K562 (cell line): ENCODE results near the gene ALOX12. TPM values are rescaled to one million over a fixed set of nuclear protein-coding genes. Genes with fewer than 3 reads are reported as not detected.

Experiments used
- ATAC-seq: fragments of 200-7000 bp; cut with Tn5 transposase; 3 replicates; pipeline ENCODE4 v1.9.1; 2020; ENCODE audit warnings: moderate library complexity
- BruUV-seq: library from RNA; stranded (reverse); fragments of 400-500 nt; replicated peaks from 2 replicates; lab custom pipeline; 2021; lab: Mats Ljungman, UMichigan
- CTCF ChIA-PET: fragments of 300-600 bp; formaldehyde crosslinking; extraction: SDS; loops from one replicate; lab custom pipeline; 2021; ENCODE audit warnings: low intra/inter-chr PET ratio; lab: Yijun Ruan, JAX
- POLR2A ChIA-PET: fragments of 300-600, 350-650 bp; sonication (Branson Sonifier 250); formaldehyde crosslinking; extraction: SDS; loops from one replicate; lab custom pipeline; 2021; ENCODE audit warnings: antibody characterized with exemption, inconsistent platforms; lab: Yijun Ruan, JAX
- DNase-seq, 4 experiments: peaks; one replicate each; pipeline versions ENCODE4 v3.0.0 to v3.0.0-alpha.2; 2011 to 2018; ENCODE audit warnings: low spot score in 3 of 4, mixed read lengths in 3 of 4; ENCODE audit errors: extremely low read depth in 1 of 4
- FAIRE-seq: peaks from 2 replicates; lab custom pipeline; 2011; peaks lifted over from hg19 to GRCh38; lab: Jason Lieb, UNC
- H2AFZ ChIP-seq: 2 replicates; pipeline ENCODE4 v1.6.0; 2011; ENCODE audit warnings: low read depth, low read length, control low read depth, inconsistent platforms
- H3K27ac ChIP-seq: fragments of 200-600 bp; 3 replicates; pipeline ENCODE4 v1.8.0; 2011; ENCODE audit warnings: low read depth, mild to moderate bottlenecking, control low read depth, inconsistent platforms, low read length, moderate library complexity, mixed read lengths; ENCODE audit errors: extremely low read depth
- H3K27me3 ChIP-seq, 2 experiments: fragments of 300-600 bp in 1 of 2; 2 replicates in 1 of 2; 3 replicates in 1 of 2; pipeline versions ENCODE4 v1.6.0 to v1.8.0; 2011; ENCODE audit warnings: inconsistent platforms in 2 of 2, low read length in 2 of 2, mild to moderate bottlenecking in 1 of 2, mixed read lengths in 1 of 2, moderate library complexity in 1 of 2; ENCODE audit not compliant: control insufficient read depth in 2 of 2, insufficient read depth in 2 of 2
- H3K36me3 ChIP-seq: fragments of 300-600 bp; 3 replicates; pipeline ENCODE4 v1.8.0; 2011; ENCODE audit warnings: mild to moderate bottlenecking, low read length, inconsistent platforms; ENCODE audit not compliant: control insufficient read depth, insufficient read depth
- H3K4me1 ChIP-seq, 2 experiments: fragments of 200-600 bp in 1 of 2; replicated peaks in 1 of 2; 2 replicates in 1 of 2; 3 replicates in 1 of 2; pipeline versions ENCODE4 v1.5.1 to v1.8.0; 2011; ENCODE audit warnings: inconsistent platforms in 2 of 2, low read length in 2 of 2, mild to moderate bottlenecking in 1 of 2, mixed read lengths in 1 of 2, moderate library complexity in 1 of 2; ENCODE audit not compliant: control insufficient read depth in 2 of 2, insufficient read depth in 2 of 2
- H3K4me2 ChIP-seq: 2 replicates; pipeline ENCODE4 v1.6.1; 2011; ENCODE audit warnings: low read length, control low read depth, inconsistent platforms, mixed read lengths; ENCODE audit not compliant: insufficient read depth
- H3K4me3 ChIP-seq: fragments of 200-600 bp; sonication (generic), shearing (Covaris generic); 2 replicates; pipeline ENCODE4 v1.5.1; 2016; ENCODE audit warnings: control low read depth, inconsistent platforms
- H3K79me2 ChIP-seq: fragments of 200-600 bp; 3 replicates; pipeline ENCODE4 v1.8.0; 2011; ENCODE audit warnings: low read length, inconsistent platforms; ENCODE audit not compliant: control insufficient read depth, insufficient read depth
- H3K9ac ChIP-seq, 2 experiments: 2 replicates each; pipeline versions ENCODE4 v1.6.0 to v1.6.1; 2011; ENCODE audit warnings: low read depth in 2 of 2, low read length in 2 of 2, control low read depth in 1 of 2, inconsistent platforms in 1 of 2, mild to moderate bottlenecking in 1 of 2, mixed read lengths in 1 of 2; ENCODE audit not compliant: insufficient read depth in 1 of 2
- H3K9me1 ChIP-seq: one replicate; pipeline ENCODE4 v1.6.0; 2011; ENCODE audit warnings: inconsistent platforms, mild to moderate bottlenecking, low read length, moderate library complexity; ENCODE audit not compliant: control insufficient read depth, insufficient read depth
- H3K9me3 ChIP-seq: replicated peaks from 2 replicates; pipeline ENCODE4 v1.5.1; 2011; ENCODE audit warnings: low read depth, low read length, inconsistent platforms; ENCODE audit not compliant: control insufficient read depth, insufficient read depth
- H4K20me1 ChIP-seq: replicated peaks from 2 replicates; pipeline ENCODE4 v1.6.1; 2011; ENCODE audit warnings: low read length, inconsistent platforms, mixed read lengths; ENCODE audit not compliant: control insufficient read depth, insufficient read depth
- POLR2G ChIP-seq: fragments of 200-400 bp; formaldehyde crosslinking; IDR thresholded peaks from 2 replicates; pipeline ENCODE4 v1.6.1; 2017; ENCODE audit warnings: low read depth, mild to moderate bottlenecking, antibody characterized with exemption, low read length, moderate library complexity
- TCF7L2 ChIP-seq: fragments of 150-350 bp; IDR thresholded peaks from 2 replicates; pipeline ENCODE4 v1.6.1; 2016; ENCODE audit warnings: low read depth, mild to moderate bottlenecking, low read length, moderate library complexity
- ZNF134 ChIP-seq: fragments of 250-450 bp; sonication (Bioruptor Pico); conservative IDR thresholded peaks from 2 replicates; pipeline ENCODE4 v1.4.0; 2020
- ZNF174 ChIP-seq: fragments of 250-450 bp; sonication (Bioruptor Pico); IDR thresholded peaks from 2 replicates; pipeline ENCODE4 v1.4.0; 2020; ENCODE audit warnings: mild to moderate bottlenecking
- ZNF431 ChIP-seq: sonication (generic); formaldehyde crosslinking; IDR thresholded peaks from 2 replicates; pipeline ENCODE4 v1.8.0; 2022; ENCODE audit warnings: mild to moderate bottlenecking, missing genetic modification reagents
- WGBS: fragments of 100-300 bp; shearing (Covaris generic); methylation state at CpG from one replicate; pipeline ENCODE4 v1.1.6; 2016; ENCODE audit warnings: low coverage, mixed read lengths; ENCODE audit not compliant: insufficient coverage; ENCODE audit errors: missing lambda C conversion rate; 5-methylcytosine and 5-hydroxymethylcytosine counted together
- in situ Hi-C: fragments of 300-500 bp; cut with MboI; formaldehyde crosslinking; loops from 4 replicates; pipeline ENCODE4 v1.15.0; 2018; ENCODE audit warnings: inconsistent platforms, mixed read lengths
- intact Hi-C: fragments of 100-400 bp; cut with micrococcal nuclease; formaldehyde crosslinking; loops from 2 replicates; pipeline ENCODE4 v1.14.2; 2022
- polyA plus RNA-seq, 8 experiments: library from polyadenylated mRNA; depleted of rRNA in 4 of 8; stranded (reverse) in 5 of 8; unstranded in 3 of 8; fragments of >200 nt; fragmentation: Nextera tagmentation in 2 of 8; fragmentation: Illumina TruSeq in 1 of 8; extraction: Ambion mirVana in 2 of 8; extraction: Trizol in 1 of 8; gene quantifications; 2 replicates each; pipeline versions ENCODE4 v1.2.1 to v1.2.3, GENCODE V29; 2011 to 2014; ENCODE audit warnings: inconsistent platforms in 1 of 8, missing spikeins in 1 of 8
- total RNA-seq, 7 experiments: library from RNA; depleted of rRNA in 6 of 7; stranded (reverse); fragments of >200 nt in 6 of 7; fragmentation: Illumina TruSeq in 2 of 7; extraction: Trizol in 2 of 7; gene quantifications; 2 replicates each; pipeline versions ENCODE4 v1.2.1 to v1.2.3, GENCODE V29; 2011 to 2021; ENCODE audit warnings: low replicate concordance in 1 of 7
- TF ChIP-seq, protein P1 (sequence below): sonication (generic); formaldehyde crosslinking; IDR thresholded peaks from 2 replicates; pipeline ENCODE4 v1.8.1; 2023; ENCODE audit warnings: mild to moderate bottlenecking, missing genetic modification reagents

The ALOX12 gene
- total and polyA plus RNA-seq, 9 of the 15 experiments (the other 6 are each of a cell fraction or from before 2014, with no cell fraction given), result 0.09 to 1.1 (median 0.47) TPM; not detected in 1

DNA sequence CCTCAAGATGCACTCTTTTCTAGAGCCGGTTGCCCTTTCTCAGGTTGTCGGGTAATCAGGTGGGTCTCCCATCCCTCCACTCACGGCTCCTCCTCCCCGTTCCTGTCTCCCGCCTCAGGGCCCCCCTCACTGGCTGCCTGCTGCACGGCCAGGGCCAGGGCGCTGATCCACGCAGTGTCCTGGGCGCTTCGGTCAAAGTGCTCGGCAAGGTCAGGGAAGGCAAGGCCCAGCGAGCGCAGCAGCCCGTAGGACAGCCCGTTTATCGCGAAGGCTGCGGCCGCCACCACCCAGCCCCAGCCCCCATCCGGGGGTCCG lies 47.3 kb downstream of the ALOX12 start:
- CTCF ChIA-PET, result no interaction called here
- no peak overlapping the region for H3K27ac ChIP-seq

More for the DNA sequence above, 47.3 kb downstream of the ALOX12 start:
- Histone ChIP-seq H3K36me3 (no peaks in the 10 kb centered on the region), H3K9me3 (no peaks in the 10 kb centered on the region), H3K4me2 (no peak overlapping the region), H4K20me1 (no peaks in the 10 kb centered on the region), H3K9me1 (no peaks in the 10 kb centered on the region), H2AFZ (no peak overlapping the region), H3K9ac (no peak overlapping the region), H3K4me1 (peaks cover under 1 to 30% of the 10 kb centered on the region in 2 experiments; a peak in 4 of 5 replicates), H3K79me2 (no peaks in the 10 kb centered on the region), H3K27me3 (no peaks in the 10 kb centered on the region), H3K4me3 (no peak overlapping the region)
- in situ Hi-C loops, result loop anchor here (10.0 to 25.0 kb wide), 2 partner anchors 292 to 519 kb away; partner anchors contain the start of genes ACAP1, SENP3 and TNFSF13
- no TSS peak for BruUV-seq
- FAIRE-seq (no peak), DNase-seq (no peak), ATAC-seq (no peak)
- POLR2A ChIA-PET, result interaction anchor here (0.5 to 3.2 kb wide), 2 partner anchors 7 to 851 kb away, joined by 4 to 10 read pairs; partner anchors contain the start of gene SLC16A13
- WGBS, result 64% methylated on average over 2 of the region's 21 CpGs
- intact Hi-C loops, result no loop called here
- no peak for TF ChIP-seq TCF7L2
- TF ChIP-seq, protein P1, sequence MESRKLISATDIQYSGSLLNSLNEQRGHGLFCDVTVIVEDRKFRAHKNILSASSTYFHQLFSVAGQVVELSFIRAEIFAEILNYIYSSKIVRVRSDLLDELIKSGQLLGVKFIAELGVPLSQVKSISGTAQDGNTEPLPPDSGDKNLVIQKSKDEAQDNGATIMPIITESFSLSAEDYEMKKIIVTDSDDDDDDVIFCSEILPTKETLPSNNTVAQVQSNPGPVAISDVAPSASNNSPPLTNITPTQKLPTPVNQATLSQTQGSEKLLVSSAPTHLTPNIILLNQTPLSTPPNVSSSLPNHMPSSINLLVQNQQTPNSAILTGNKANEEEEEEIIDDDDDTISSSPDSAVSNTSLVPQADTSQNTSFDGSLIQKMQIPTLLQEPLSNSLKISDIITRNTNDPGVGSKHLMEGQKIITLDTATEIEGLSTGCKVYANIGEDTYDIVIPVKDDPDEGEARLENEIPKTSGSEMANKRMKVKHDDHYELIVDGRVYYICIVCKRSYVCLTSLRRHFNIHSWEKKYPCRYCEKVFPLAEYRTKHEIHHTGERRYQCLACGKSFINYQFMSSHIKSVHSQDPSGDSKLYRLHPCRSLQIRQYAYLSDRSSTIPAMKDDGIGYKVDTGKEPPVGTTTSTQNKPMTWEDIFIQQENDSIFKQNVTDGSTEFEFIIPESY (CRISPR knock-in tag), result peak; percentile 34; the same call in 1 of the 2 replicates
- no peak for TF ChIP-seq ZNF431 (CRISPR knock-in tag)
- TF ChIP-seq POLR2G, result 0 out of 2 replicates have a peak, but pooled peaks have one; percentile 7
- no peak for TF ChIP-seq ZNF134 (CRISPR knock-in tag)
- TF ChIP-seq ZNF174, result no peak
